ENCODE measurements around the gene GALNT7. TPM values are rescaled to one million over a fixed set of nuclear protein-coding genes. Genes with fewer than 3 reads are reported as not detected.

The GALNT7 gene
- total and polyA plus RNA-seq, 2 donors (not counting 3 experiments of a cell fraction or from before 2014, with no cell fraction given) = 19.6 to 54.6 TPM

DNA sequence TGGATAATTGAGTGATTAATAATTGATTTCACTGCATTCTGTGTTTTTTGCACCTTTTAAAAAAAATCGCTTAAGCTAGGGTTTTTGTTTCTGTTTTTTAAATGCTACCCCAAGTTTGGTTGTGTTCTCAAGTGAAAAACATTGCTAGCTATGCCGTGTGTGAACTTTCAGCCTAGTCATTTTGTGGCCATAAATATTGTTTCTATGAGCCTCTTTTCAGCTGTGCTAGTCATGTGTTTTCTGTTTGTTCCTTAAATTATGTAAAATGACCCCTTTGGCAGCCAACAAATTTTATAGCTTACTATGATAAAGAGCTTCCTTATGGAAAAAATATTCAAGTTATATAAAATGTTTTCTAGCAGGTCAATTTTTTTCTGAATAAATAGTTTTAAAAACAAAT is 59.1 kb downstream of the GALNT7 start:
- BruUV-seq (replicated peaks) = no TSS peak
- Histone ChIP-seq H3K36me3 (ENCODE audit: control insufficient read depth in 2 of 2, extremely low read depth in 1 of 2, insufficient read depth in 2 of 2, low read length in 2 of 2) (no peaks in the 10 kb centered on the region), H3K9me3 (replicated peaks; ENCODE audit: control insufficient read depth, insufficient read depth, low read length) (no peaks in the 10 kb centered on the region), H3K9ac (replicated peaks; ENCODE audit: extremely low read depth, insufficient read depth, low read length) (no peak overlapping the region), H4K20me1 (replicated peaks; ENCODE audit: control insufficient read depth, extremely low read depth, insufficient read depth, low read length) (no peaks in the 10 kb centered on the region), H3K9me1 (replicated peaks; ENCODE audit: control insufficient read depth, extremely low read depth, insufficient read depth, low read length) (no peaks in the 10 kb centered on the region), H3K4me1 (ENCODE audit: control insufficient read depth, extremely low read depth, insufficient read depth, low read length) (peaks cover 9% of the 10 kb centered on the region), H3K4me3 (replicated peaks in 1 of 3; ENCODE audit: insufficient read depth in 1 of 3, low read depth in 1 of 3, low read length in 3 of 3) (no peak overlapping the region), H3K27me3 (ENCODE audit: control insufficient read depth in 2 of 2, insufficient read depth in 2 of 2, low read length in 2 of 2) (no peaks in the 10 kb centered on the region), H3K27ac (ENCODE audit: insufficient read depth, low read depth, low read length) (no peak overlapping the region), H2AFZ (ENCODE audit: low read depth, low read length) (no peak overlapping the region), H3K4me2 (ENCODE audit: insufficient read depth, low read length) (no peak overlapping the region), H3K79me2 (ENCODE audit: control insufficient read depth, insufficient read depth, low read length) (no peaks in the 10 kb centered on the region)
- dilution Hi-C loops (cut with MboI; ENCODE audit: extremely low pct_ligation_motif_present, low sequenced_read_pairs) (no loop called here), intact Hi-C loops (cut with micrococcal nuclease) (no loop called here)
- POLR2A ChIA-PET = no interaction called here
- no peak for DNase-seq (ENCODE audit: low read depth, low spot score)
- CTCF ChIA-PET = interaction anchor here (0.6 to 2.0 kb wide), 7 partner anchors 15 to 214 kb away, joined by 3 to 14 read pairs (median 3); no protein-coding TSS in a partner anchor
- TF ChIP-seq EZH2 (IDR thresholded peaks at IDR 0.05; ENCODE audit: borderline replicate concordance, low read depth, low read length, severe bottlenecking) (no peak), POLR2AphosphoS5 (IDR thresholded peaks at IDR 0.05; ENCODE audit: insufficient read depth, low read depth, low read length) (no peak), FOS (IDR thresholded peaks at IDR 0.05; ENCODE audit: borderline replicate concordance, insufficient read depth, low read length) (no peak)
- TF ChIP-seq, protein P1, sequence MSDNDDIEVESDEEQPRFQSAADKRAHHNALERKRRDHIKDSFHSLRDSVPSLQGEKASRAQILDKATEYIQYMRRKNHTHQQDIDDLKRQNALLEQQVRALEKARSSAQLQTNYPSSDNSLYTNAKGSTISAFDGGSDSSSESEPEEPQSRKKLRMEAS (IDR thresholded peaks at IDR 0.05; ENCODE audit: insufficient read depth, insufficient read length) = no peak
- FAIRE-seq = no peak

DNA sequence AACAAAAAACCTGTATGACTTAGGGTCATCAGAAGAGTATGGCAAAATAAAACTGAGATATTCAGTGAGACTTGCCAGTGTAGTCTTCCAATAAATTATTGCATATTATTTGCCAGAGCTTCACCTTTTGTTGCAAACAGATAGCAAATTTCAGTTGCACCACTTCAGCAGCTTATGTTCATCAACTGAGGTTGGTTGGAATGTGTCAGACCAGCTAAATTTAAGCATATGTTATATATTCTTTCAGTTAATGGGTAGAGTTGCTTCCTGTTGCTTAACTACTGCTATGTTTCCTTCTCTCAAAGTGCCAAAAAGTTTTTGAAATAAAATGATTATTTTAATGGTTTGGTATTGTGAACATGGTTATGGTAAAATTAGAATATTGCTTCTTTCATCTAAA is 61.5 kb downstream of the GALNT7 start:
- no peaks in the 10 kb centered on the region for H3K9me3 ChIP-seq (replicated peaks; ENCODE audit: control insufficient read depth, insufficient read depth, low read length)
- no TSS peak for BruUV-seq (replicated peaks)
- CTCF ChIA-PET = interaction anchor here (0.8 to 1.2 kb wide), 3 partner anchors 22 to 52 kb away, joined by 3 read pairs; no protein-coding TSS in a partner anchor
- POLR2A ChIA-PET = no interaction called here
- no peaks in the 10 kb centered on the region for H3K79me2 ChIP-seq (ENCODE audit: control insufficient read depth, insufficient read depth, low read length)
- no peak for DNase-seq (ENCODE audit: low read depth, low spot score)
- H4K20me1 ChIP-seq (replicated peaks; ENCODE audit: control insufficient read depth, extremely low read depth, insufficient read depth, low read length) = no peaks in the 10 kb centered on the region
- H3K9ac ChIP-seq (replicated peaks; ENCODE audit: extremely low read depth, insufficient read depth, low read length) = no peak overlapping the region
- peaks cover 9% of the 10 kb centered on the region for H3K4me1 ChIP-seq (ENCODE audit: control insufficient read depth, extremely low read depth, insufficient read depth, low read length)
- dilution Hi-C loops (cut with MboI; ENCODE audit: extremely low pct_ligation_motif_present, low sequenced_read_pairs) = no loop called here
- TF ChIP-seq MYC (IDR thresholded peaks at IDR 0.05; ENCODE audit: low read depth, low read length) (no peak), GATA2 (IDR thresholded peaks at IDR 0.05; ENCODE audit: insufficient read depth, insufficient read length, low read depth, low read length) (no peak), FOS (IDR thresholded peaks at IDR 0.05; ENCODE audit: borderline replicate concordance, insufficient read depth, low read length) (no peak), JUN (IDR thresholded peaks at IDR 0.05; ENCODE audit: borderline replicate concordance, insufficient read depth, insufficient read length, low read depth) (no peak), POLR2AphosphoS5 (IDR thresholded peaks at IDR 0.05; ENCODE audit: insufficient read depth, low read depth, low read length) (no peak), POLR2A (IDR thresholded peaks at IDR 0.05; ENCODE audit: low read depth, low read length) (no peak), EZH2 (IDR thresholded peaks at IDR 0.05; ENCODE audit: borderline replicate concordance, low read depth, low read length, severe bottlenecking) (no peak)
- TF ChIP-seq, protein P2, sequence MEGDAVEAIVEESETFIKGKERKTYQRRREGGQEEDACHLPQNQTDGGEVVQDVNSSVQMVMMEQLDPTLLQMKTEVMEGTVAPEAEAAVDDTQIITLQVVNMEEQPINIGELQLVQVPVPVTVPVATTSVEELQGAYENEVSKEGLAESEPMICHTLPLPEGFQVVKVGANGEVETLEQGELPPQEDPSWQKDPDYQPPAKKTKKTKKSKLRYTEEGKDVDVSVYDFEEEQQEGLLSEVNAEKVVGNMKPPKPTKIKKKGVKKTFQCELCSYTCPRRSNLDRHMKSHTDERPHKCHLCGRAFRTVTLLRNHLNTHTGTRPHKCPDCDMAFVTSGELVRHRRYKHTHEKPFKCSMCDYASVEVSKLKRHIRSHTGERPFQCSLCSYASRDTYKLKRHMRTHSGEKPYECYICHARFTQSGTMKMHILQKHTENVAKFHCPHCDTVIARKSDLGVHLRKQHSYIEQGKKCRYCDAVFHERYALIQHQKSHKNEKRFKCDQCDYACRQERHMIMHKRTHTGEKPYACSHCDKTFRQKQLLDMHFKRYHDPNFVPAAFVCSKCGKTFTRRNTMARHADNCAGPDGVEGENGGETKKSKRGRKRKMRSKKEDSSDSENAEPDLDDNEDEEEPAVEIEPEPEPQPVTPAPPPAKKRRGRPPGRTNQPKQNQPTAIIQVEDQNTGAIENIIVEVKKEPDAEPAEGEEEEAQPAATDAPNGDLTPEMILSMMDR (IDR thresholded peaks at IDR 0.05; ENCODE audit: extremely low read depth in 1 of 2, insufficient read depth in 1 of 2, low read depth in 1 of 2, low read length in 2 of 2) = no peak
- TF ChIP-seq, protein P1 (IDR thresholded peaks at IDR 0.05; ENCODE audit: insufficient read depth, insufficient read length) = no peak
- H3K36me3 ChIP-seq (ENCODE audit: control insufficient read depth in 2 of 2, extremely low read depth in 1 of 2, insufficient read depth in 2 of 2, low read length in 2 of 2) = no peaks in the 10 kb centered on the region
- no peak overlapping the region for H3K27ac ChIP-seq (ENCODE audit: insufficient read depth, low read depth, low read length)
- H2AFZ ChIP-seq (ENCODE audit: low read depth, low read length) = no peak overlapping the region
- H3K9me1 ChIP-seq (replicated peaks; ENCODE audit: control insufficient read depth, extremely low read depth, insufficient read depth, low read length) = no peaks in the 10 kb centered on the region
- no peaks in the 10 kb centered on the region for H3K27me3 ChIP-seq (ENCODE audit: control insufficient read depth in 2 of 2, insufficient read depth in 2 of 2, low read length in 2 of 2)
- no peak for FAIRE-seq
- H3K4me3 ChIP-seq (replicated peaks in 1 of 3; ENCODE audit: insufficient read depth in 1 of 3, low read depth in 1 of 3, low read length in 3 of 3) = no peak overlapping the region
- intact Hi-C loops (cut with micrococcal nuclease) = no loop called here
- no peak overlapping the region for H3K4me2 ChIP-seq (ENCODE audit: insufficient read depth, low read length)

All from endothelial cell of umbilical vein (primary cell).